NCI-H2227 treated with DMSO at 0.1 percent for 48 hours (cell line): Measurements from ENCODE around the gene MPP2.
"Not testable (repeated sequence)": the region's sequence is repeated elsewhere in the genome, so short reads cannot be mapped to it uniquely, and the experiment has no call there.

Source experiments
- DNase-seq: peaks from one replicate; lab custom pipeline; 2025; lab: John Stamatoyannopoulos, UW

Gene MPP2

GRCh38 chr17:43931062-43931571, 23.8 kb upstream of the MPP2 start:
- no peak for DNase-seq

GRCh38 chr17:43928609-43929008, 21.3 kb upstream of the MPP2 start:
- no peak for DNase-seq

GRCh38 chr17:43927929-43928328, 20.6 kb upstream of the MPP2 start:
- DNase-seq: not testable (repeated sequence)

GRCh38 chr17:43927060-43927864, 19.9 kb upstream of the MPP2 start:
- DNase-seq: no peak

- no peak for DNase-seq
These were observed 17.2 kb upstream of the MPP2 start for GRCh38 chr17:43924558-43924957.

- DNase-seq: no peak
These were observed 13.3 kb upstream of the MPP2 start for GRCh38 chr17:43920500-43921095.

- no peak for DNase-seq
These were observed 10.7 kb upstream of the MPP2 start for GRCh38 chr17:43918026-43918389.

GRCh38 chr17:43917348-43918025, 10.2 kb upstream of the MPP2 start:
- DNase-seq: no peak

GRCh38 chr17:43917016-43917347, 9.6 kb upstream of the MPP2 start:
- DNase-seq: no peak

GRCh38 chr17:43916385-43916784, 9.0 kb upstream of the MPP2 start:
- no peak for DNase-seq

- DNase-seq: no peak
These were observed 8.2 kb upstream of the MPP2 start for GRCh38 chr17:43915559-43915958.

GRCh38 chr17:43914451-43914850, 7.1 kb upstream of the MPP2 start:
- no peak for DNase-seq

- DNase-seq: no peak
These were observed 6.2 kb upstream of the MPP2 start for GRCh38 chr17:43913584-43913983.

GRCh38 chr17:43912635-43913304, 5.4 kb upstream of the MPP2 start:
- no peak for DNase-seq

- no peak for DNase-seq
These were observed 4.6 kb upstream of the MPP2 start for GRCh38 chr17:43911904-43912303.

GRCh38 chr17:43909537-43910231, 2.3 kb upstream of the MPP2 start:
- no peak for DNase-seq

GRCh38 chr17:43907998-43908721, 824 bp upstream of the MPP2 start:
- DNase-seq: peak; percentile 89

GRCh38 chr17:43906951-43907424, 348 bp downstream of the MPP2 start:
- DNase-seq: no peak

- DNase-seq: peak; percentile 81
These were observed 1.1 kb downstream of the MPP2 start for GRCh38 chr17:43905985-43906852.

- DNase-seq: peak; percentile 38
These were observed 1.8 kb downstream of the MPP2 start for GRCh38 chr17:43905400-43905984.
